Renal cortical epithelial cell (primary cell): ENCODE data around the gene SLC22A31. TPM values are rescaled to one million over a fixed set of nuclear protein-coding genes. Genes with fewer than 3 reads are reported as not detected.

ENCODE experiments used
- DNase-seq: peaks from one replicate; pipeline ENCODE4 v3.0.0-alpha.2; 2011; ENCODE audit warnings: low read depth
- total RNA-seq: library from RNA; depleted of rRNA; stranded (reverse); fragments of >200 nt; gene quantifications from 2 replicates; pipeline ENCODE4 v1.2.3, GENCODE V29; 2014

SLC22A31 gene
- total RNA-seq, 1 donor from 2014 or later, result not detected

GRCh38 chr16:89216315-89217137 lies 16.2 kb upstream of the SLC22A31 start:
- DNase-seq, result peak; percentile 72

DNA sequence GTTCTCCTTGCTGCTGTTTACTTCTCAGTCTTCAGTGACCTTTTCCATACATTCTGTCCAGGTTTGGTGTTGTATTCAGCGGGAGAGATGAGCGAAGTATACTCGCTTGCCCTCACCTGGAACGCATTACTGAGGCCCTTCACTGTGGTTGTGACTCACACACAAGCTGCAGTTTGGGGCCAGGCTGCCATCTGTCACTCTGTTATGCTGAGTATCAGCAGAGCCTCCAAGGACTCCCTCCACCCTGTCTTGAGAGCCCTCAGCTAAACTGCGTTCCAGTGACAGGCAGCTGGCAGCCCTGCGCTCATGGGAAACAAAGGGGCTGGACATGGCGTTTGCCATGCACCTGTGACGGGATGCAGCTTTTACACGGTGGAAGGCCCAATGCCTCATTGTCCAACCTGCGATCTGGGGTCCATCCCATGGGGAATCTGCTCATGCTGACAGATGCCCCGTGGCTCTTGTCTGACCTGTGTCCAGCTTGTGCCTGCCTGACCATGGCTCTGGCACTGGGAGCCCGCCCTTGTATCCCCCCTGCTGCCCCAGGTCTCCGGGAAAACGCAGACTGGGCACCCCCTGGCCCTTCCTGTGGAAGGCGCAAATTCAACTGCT lies 10.7 kb upstream of the SLC22A31 start:
- no peak for DNase-seq

GRCh38 chr16:89210165-89210903 lies 10.0 kb upstream of the SLC22A31 start:
- DNase-seq, result no peak

DNA sequence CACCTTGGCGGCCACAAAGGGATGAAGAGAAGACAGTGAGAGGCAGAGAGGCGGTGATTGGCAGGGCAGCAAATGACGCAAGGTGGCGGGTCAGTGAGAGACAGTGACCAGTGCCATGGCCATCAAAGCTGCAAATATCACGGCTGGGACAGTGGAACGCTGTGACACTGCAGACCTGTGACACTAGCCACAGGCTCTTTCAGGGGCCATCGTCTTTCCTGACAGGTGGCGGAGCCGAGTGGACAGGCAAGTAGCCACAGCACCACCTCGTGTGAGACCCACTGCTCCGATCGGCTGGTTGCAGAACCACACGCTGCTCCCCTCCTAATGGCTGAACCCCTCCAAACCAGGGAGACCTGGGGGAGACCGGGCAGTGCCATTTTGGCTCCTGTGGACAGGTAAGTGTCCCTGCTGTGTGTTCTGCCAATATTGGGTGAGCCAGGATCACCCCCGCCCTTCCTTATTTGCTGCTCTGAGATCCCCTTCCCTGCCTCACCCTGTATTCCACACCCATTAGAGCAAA lies 9.2 kb upstream of the SLC22A31 start:
- no peak for DNase-seq

DNA sequence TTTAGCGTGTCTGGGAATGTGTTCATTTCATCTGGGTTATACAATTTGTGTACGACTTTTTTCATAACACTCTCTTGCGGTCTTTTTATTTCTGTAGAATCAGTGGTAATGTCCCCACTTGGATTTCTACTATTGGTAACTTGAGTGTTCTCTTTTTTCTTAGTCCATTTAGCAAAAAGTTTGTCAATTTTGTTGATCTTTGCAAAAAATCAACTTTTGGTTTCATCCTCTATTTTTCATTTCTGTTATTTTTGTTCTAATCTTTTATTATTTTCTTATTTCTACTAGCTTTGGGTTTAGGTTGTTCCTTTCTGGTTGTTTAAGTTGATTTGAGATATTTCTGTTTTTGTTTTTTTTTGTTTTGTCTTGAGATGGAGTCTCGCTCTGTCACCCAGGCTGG lies 7.7 kb upstream of the SLC22A31 start:
- no peak for DNase-seq

GRCh38 chr16:89202422-89203215 lies 2.3 kb upstream of the SLC22A31 start:
- DNase-seq, result no peak

DNA sequence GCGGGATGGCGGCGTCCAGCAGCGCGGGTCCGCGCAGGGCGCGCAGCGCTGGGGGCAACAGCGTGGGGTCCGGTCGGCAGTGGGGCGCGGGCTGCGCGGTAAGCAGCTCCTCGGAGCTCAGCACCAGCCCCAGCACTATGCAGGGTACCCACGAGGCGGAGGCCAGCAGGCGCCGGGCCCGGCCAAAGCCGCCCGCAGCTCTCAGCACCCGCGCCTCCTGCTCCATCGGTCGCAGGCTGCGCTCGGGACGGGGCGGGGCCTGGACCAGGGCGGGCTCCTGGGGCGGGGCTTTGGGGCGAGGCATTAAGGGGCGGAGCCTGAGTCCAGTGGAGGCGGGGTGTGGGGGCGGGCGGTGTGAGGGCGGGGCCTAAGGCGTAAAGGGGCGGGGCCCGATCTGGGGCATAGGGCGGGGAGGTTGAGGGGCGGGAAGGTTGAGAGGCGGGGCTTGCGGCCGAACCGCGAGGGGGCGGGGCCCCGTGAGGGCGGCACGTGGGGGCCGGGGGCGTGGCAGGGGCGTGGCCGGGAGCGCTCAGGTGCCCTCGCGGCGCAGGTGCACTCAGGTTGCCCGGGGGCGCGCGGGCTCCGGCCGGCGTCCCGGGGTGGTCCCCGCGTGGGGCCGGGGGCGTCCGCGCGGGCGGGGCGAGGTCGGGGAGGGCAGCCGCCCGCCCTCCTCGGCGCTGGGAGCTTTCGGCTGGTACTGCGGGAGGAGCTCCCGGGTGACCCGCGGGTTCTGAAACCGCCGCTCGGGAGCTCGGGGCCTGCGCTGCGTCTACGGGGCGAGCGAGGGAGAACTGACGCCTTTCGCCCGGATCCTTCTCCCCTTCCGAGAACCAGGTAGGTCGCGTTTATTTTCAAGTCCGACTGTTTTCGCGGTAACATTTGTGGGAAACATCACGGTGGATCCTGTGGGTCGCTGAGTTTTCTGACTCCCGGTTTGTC lies 1.4 kb upstream of the SLC22A31 start:
- no peak for DNase-seq

DNA sequence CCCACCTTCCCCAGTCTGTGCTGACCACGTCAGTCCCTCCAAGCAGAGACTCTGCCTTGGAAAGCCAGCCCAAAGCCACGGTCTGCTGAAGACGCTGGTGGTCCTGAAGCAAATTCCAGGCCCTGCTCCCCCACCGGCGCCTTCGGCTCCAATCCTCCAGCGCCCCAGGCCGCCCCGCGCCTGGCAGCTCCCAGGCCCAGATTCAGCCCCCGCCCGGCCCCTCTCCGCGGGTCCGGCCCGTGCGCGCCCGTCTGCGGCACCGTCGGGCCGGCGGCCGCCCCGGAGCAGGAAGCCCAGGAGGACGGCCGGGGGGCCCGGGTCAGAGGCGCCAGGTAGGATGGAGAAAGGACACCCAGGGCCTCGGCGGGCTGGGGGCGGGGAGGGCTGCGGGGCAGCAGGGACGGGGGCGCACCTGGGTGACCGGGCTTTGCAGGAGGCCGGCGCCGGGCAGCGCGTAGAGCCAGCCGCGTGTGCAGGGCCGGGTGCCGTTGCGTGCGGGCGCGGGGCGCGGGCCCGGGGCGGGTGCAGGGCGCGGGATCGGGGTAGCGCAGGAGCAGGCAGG lies 594 bp upstream of the SLC22A31 start:
- DNase-seq, result no peak

- no peak for DNase-seq
These were observed 855 bp downstream of the SLC22A31 start for GRCh38 chr16:89199241-89200123.

DNA sequence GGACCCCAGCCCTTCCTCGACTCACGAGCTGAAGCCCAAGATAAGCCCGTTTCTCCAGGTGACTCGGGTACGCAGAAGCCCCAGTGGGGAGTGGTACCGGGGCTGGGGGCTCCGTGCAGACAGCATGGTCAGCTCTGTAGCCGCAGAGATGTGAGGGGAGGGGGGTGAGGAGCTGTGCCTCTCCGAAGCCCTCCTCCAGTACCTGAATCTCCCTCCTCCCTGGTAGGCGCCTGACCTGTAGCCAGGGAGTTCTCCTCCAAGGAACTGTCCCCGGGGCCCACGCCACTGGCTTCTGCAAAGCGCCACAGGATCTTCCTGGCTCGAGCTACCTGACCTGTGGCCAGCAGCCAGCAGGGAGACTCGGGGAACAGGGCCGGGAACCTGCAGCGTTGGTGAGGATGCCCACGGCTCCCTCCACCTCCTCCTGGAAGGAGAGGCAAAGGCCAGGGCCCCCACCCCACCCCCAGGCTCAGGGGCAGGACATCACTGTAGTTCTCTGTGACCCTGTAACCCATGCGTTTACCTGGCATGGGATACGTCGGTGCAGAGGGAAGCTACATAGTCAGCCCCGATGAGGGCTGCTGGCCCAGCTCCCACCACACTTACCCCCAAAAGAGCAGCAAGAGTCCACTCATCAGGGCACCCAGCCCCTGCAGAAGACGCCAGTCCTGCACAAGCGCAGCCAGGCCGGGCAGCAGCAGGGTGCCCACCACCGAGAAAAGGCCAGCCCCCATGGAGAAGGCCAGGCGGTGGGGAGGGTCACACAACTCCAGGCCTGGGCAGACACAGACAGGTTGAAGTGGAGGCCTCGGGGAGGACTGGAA lies 1.7 kb downstream of the SLC22A31 start:
- DNase-seq, result no peak

- no peak for DNase-seq
These were observed 2.5 kb downstream of the SLC22A31 start for GRCh38 chr16:89197633-89198416.

GRCh38 chr16:89197033-89197632 lies 3.2 kb downstream of the SLC22A31 start:
- no peak for DNase-seq

- no peak for DNase-seq
These were observed 4.7 kb downstream of the SLC22A31 start for GRCh38 chr16:89195521-89196171.

DNA sequence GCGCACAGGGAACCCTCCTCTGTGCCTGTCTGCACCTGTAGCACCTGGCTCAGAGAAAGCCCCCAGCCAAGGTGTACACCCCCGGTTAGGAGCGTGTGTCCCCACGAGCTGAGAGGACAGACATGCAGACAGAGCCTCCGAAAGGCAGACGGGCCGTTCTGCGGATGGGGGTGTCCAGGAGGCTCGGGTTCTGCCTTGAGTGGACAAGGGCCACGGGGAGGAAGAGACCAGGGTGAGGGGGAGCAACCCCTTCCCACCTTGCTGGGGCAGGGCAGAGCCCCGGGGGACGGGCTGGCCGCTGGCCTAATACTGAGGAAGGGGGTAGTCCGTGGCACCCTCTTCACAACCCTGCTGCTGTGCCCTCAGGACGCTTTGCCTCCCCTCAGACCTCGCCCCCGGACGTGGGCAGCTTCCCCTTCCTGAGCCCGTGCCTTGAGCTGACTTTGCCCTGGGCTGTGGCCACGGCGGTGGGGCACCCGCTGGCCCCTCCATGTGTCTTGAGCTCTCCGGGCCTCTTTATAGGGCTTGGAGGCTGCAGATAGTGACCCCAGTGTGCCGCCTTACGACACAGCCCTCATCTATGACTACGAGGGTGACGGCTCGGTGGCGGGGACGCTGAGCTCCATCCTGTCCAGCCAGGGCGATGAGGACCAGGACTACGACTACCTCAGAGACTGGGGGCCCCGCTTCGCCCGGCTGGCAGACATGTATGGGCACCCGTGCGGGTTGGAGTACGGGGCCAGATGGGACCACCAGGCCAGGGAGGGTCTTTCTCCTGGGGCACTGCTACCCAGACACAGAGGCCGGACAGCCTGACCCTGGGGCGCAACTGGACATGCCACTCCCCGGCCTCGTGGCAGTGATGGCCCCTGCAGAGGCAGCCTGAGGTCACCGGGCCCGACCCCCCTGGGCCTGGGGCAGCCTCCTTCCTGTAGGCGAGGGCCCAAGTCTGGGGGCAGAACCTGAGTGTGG lies 5.7 kb downstream of the SLC22A31 start:
- no peak for DNase-seq

GRCh38 chr16:89193576-89194293 lies 6.6 kb downstream of the SLC22A31 start:
- no peak for DNase-seq
